Measurements from ENCODE around the gene PTPRG.

PTPRG gene

GRCh38 chr3:62332835-62333244, 771.5 kb downstream of the PTPRG start:
- DNase-seq, result peak; percentile 11

GRCh38 chr3:62335196-62335595, 773.8 kb downstream of the PTPRG start:
- DNase-seq, result no peak

- no peak for DNase-seq
Observed at GRCh38 chr3:62343755-62344154, 782.4 kb downstream of the PTPRG start.

Measured in CD4-positive, alpha-beta T cell treated with Interleukin-12 subunit alpha and Interleukin-12 subunit beta, for 1 hour (primary cell).